ENCODE results near the gene CORO2B. TPM values are rescaled to one million over a fixed set of nuclear protein-coding genes. Genes with fewer than 3 reads are reported as not detected.
A peak's percentile ranks its signal among the peaks of the same experiment; 100 is the strongest.
"Not testable (repeated sequence)": the region's sequence is repeated elsewhere in the genome, so short reads cannot be mapped to it uniquely, and the experiment has no call there.

CORO2B gene
- total and polyA plus RNA-seq, 8 donors, result 0.56 to 7.7 (median 1.7) TPM

- Histone ChIP-seq H3K27me3 (no peaks in the 10 kb centered on the region), H3K4me3 (no peak overlapping the region), H3K36me3 (no peaks in the 10 kb centered on the region), H3K4me1 (peaks cover 0 to 4% (median 3%) of the 10 kb centered on the region in 3 donors), H3K9me3 (no peaks in the 10 kb centered on the region), H3K27ac (no peak overlapping the region)
- DNase-seq (no peak), ATAC-seq (no peak), FAIRE-seq (no peak)
- WGBS, 2 donors, result 83 to 86% methylated on average over 5 of the region's 5 CpGs
- TF ChIP-seq, protein P1, sequence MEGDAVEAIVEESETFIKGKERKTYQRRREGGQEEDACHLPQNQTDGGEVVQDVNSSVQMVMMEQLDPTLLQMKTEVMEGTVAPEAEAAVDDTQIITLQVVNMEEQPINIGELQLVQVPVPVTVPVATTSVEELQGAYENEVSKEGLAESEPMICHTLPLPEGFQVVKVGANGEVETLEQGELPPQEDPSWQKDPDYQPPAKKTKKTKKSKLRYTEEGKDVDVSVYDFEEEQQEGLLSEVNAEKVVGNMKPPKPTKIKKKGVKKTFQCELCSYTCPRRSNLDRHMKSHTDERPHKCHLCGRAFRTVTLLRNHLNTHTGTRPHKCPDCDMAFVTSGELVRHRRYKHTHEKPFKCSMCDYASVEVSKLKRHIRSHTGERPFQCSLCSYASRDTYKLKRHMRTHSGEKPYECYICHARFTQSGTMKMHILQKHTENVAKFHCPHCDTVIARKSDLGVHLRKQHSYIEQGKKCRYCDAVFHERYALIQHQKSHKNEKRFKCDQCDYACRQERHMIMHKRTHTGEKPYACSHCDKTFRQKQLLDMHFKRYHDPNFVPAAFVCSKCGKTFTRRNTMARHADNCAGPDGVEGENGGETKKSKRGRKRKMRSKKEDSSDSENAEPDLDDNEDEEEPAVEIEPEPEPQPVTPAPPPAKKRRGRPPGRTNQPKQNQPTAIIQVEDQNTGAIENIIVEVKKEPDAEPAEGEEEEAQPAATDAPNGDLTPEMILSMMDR (IDR thresholded peaks at IDR 0.05), result no peak
- intact Hi-C loops (cut with DNase I), result no loop called here
Observed at GRCh38 chr15:68603216-68603595, 24.4 kb downstream of the CORO2B start.

GRCh38 chr15:68603951-68604350 is 25.2 kb downstream of the CORO2B start:
- 80% methylated on average over 9 of the region's 9 CpGs for WGBS, 2 donors
- no peak for FAIRE-seq
- intact Hi-C loops (cut with DNase I), result no loop called here

GRCh38 chr15:68604840-68605478 is 26.2 kb downstream of the CORO2B start:
- H3K9me3 ChIP-seq; intact Hi-C loops (cut with DNase I); H3K27me3 ChIP-seq; H3K4me1 ChIP-seq; FAIRE-seq; H3K27ac ChIP-seq; H3K4me3 ChIP-seq; ATAC-seq; DNase-seq; H3K36me3 ChIP-seq: not testable (repeated sequence)
- 76 to 78% methylated on average over 10 of the region's 10 CpGs for WGBS, 2 donors

More at GRCh38 chr15:68603951-68604350, 25.2 kb downstream of the CORO2B start:
- TF ChIP-seq, protein P1 (IDR thresholded peaks at IDR 0.05), result no peak
- H3K4me1 ChIP-seq, result peaks cover 0 to 4% (median 3%) of the 10 kb centered on the region in 3 donors
- no peak overlapping the region for H3K4me3 ChIP-seq
- H3K27me3 ChIP-seq, result no peaks in the 10 kb centered on the region
- no peak overlapping the region for H3K27ac ChIP-seq
- no peak for DNase-seq
- H3K36me3 ChIP-seq, result no peaks in the 10 kb centered on the region
- no peak for ATAC-seq
- no peaks in the 10 kb centered on the region for H3K9me3 ChIP-seq

DNA sequence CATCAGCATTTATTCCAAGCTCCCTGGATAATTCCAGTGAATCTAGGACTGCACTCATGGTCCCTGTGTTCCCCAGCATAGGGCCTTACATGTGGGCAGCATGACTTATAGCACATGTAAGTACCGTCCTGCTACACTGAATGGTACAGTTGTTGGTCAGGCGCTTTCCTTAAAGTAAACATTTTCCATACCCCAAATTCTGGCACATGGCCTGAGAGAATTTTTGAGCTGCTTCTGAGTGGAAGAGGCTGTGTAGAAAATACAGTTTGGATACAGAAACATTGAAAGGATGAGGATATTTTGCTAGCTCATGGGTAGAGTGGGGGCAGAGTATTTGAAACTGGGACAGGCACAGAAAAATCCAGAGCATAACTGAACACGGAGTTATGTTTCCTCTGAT is 27.6 kb downstream of the CORO2B start:
- H3K4me1 ChIP-seq, result peaks cover 0 to 4% (median 3%) of the 10 kb centered on the region in 3 donors
- DNase-seq (no peak), FAIRE-seq (no peak)

DNA sequence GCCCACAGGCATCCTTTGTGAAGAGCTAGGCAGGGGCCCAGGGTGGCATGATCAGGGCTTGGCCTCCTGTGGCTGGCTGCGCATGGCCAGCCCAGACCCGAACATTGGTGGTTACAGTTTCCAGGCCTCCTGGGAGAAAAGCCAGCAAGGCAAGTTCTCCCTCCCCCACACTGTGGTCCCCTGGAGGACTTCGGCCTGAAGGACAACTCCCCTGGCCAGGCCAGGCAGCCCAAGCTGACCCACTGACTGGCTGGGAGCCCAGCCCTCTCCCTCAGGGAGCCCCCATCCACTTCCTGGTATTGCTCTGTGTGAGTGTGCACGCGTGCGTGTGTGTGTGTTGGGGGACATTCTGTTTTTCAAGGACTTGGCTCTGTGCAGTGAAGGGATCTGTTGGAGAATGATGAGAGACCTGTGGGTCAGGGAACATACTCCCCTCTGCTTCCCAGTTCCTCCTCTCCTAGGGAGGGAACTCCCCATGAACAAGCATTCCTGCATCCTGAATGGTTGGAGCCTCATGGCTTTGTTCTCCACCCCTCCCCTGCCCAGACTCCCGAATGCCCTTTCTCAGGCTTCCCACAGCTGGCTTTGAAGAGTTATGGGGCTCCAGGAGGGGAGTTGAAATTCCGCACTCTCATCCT is 29.5 kb downstream of the CORO2B start:
- no peak for FAIRE-seq
- Histone ChIP-seq H3K4me3 (no peak overlapping the region), H3K36me3 (no peaks in the 10 kb centered on the region), H3K4me1 (peaks cover 0 to 4% (median 3%) of the 10 kb centered on the region in 3 donors), H3K27ac (peak overlapping the region in 2 of 4 donors; percentile 11 to 44), H3K27me3 (no peaks in the 10 kb centered on the region), H3K9me3 (no peaks in the 10 kb centered on the region)
- WGBS, 2 donors, result 45 to 61% methylated on average over 8 of the region's 8 CpGs
- TF ChIP-seq, protein P1 (IDR thresholded peaks at IDR 0.05), result no peak
- DNase-seq, result peak in 4 of 6 donors; percentile 51 to 69 (median 60)
- intact Hi-C loops (cut with DNase I), result no loop called here
- ATAC-seq, result peak; percentile 73 to 83 (median 74)

More for the DNA sequence above, 27.6 kb downstream of the CORO2B start:
- Histone ChIP-seq H3K9me3 (no peaks in the 10 kb centered on the region), H3K27ac (no peak overlapping the region), H3K36me3 (no peaks in the 10 kb centered on the region), H3K4me3 (no peak overlapping the region), H3K27me3 (no peaks in the 10 kb centered on the region)
- ATAC-seq, result no peak
- 89 to 90% methylated on average over 3 of the region's 3 CpGs for WGBS, 2 donors
- intact Hi-C loops (cut with DNase I), result no loop called here
- TF ChIP-seq, protein P1 (IDR thresholded peaks at IDR 0.05), result no peak

Data from pancreas (tissue), 10 donors.